ENCODE data around the gene ABHD11.

The ABHD11 gene

DNA sequence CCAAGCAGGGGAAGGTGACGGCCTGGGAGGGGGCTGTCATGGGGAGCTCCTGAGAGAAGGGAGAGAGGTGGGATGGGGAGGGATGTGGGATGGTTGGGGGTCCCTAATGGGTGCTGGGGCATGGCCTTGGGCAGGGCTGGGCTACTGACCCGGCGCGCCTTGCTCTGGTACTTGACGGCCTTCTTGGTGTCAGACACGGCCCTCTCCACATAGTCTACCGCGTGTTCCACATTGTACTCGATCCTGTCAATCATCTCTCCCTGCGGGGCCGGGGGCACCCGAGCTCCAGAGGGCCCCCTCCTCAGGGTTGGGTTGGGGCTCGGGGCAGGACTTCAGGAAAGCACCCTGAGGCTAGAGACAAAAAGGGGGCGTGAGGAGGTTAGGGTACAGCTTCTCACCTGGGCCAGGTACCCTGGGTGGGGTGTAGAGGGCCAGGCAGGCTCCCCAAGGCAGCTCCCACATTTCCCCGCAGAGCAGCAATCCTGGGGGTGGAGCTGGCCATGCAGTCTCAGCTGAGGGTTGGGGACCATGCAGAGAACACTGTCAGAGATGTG, 37.9 kb downstream of the ABHD11 start:
- no peak for DNase-seq

- DNase-seq = no peak
Observed at GRCh38 chr7:73700069-73700423, 38.6 kb downstream of the ABHD11 start.

DNA sequence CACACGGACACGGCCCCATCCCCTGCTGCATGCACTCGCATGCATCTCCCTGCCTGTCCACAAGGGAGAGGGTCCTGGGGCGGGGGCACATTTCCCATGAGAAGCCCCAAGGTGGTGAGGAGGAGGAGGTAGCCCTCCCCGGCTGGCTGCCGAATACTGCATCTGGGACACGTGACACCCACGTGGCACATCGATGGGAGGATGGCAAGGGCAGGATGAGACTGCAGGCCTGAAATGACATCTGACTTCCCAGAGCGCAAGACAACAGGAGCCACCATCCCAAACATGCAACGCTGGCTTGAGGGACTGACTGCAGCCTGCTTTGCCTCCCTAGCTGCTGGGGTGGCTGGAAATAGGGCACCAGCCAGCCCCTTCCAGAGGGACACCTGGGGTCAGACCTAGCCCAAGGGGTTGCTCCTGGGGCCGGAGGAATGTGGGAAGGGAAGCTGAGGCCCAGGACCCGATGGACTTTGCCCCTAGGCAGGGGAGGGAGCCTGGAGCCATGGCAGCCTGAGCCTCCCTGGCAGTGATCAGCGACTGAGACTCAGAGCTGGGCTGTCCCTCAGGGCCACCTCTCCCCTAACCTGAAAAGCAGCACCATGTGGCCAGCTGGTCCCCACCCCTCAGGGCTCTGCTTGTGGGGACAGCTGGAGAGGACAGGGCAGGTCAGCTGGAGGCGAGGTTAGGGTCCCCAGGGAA, 39.1 kb downstream of the ABHD11 start:
- no peak for DNase-seq

- no peak for DNase-seq
Observed at GRCh38 chr7:73698410-73698809, 40.2 kb downstream of the ABHD11 start.

DNA sequence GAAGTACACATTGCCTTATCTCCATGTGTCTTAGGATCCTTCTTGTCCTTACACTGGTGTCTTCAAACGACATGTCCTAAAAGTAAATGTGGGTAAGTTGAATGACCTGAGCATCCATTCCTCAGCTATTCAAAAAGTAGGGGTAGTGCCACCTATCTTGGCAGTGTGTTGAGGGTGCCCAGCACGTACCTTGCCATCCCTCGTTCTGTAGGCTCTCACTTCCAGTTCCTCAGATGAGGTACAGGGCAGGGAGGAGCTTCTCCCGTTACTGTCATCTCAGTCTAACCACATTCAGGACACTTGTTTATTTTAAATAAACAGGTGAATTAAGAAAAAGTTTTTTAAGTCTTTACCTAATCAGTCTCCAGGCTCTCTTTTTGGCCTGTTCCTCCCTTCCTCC, 42.2 kb downstream of the ABHD11 start:
- DNase-seq = no peak

DNA sequence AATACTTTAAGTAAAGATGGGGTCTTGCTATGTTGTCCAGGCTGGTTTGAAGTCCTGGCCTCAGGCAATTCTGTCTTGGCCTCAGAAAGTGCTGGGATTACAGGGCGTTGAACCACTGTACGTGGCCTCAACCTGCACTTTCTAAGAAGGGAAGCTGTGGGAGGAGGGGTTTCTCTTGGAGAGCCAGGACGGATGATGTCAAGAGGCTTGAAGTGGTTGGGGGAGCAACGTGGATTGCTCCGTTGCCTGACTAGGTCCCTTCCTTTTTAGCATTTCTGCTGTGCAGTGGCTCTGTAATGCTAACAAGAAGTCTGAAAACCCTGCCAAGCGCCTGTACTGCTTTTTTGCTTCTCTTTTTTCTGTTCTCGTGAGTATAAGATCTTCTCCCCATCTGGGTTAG, 48.0 kb downstream of the ABHD11 start:
- DNase-seq = no peak

GRCh38 chr7:73688288-73688687, 50.3 kb downstream of the ABHD11 start:
- DNase-seq = no peak
